IPS DF 6.9 (cell line): ENCODE data around the gene AKT3.

ENCODE experiments used
- DNase-seq: peaks from one replicate; pipeline ENCODE4 v3.0.0-alpha.2; 2013; ENCODE audit warnings: low read depth, low spot score
- H3K27ac ChIP-seq: one replicate; pipeline ENCODE4 v1.5.1; 2013; ENCODE audit warnings: low read length, control low read depth
- H3K27me3 ChIP-seq: 2 replicates; pipeline ENCODE4 v1.6.1; 2013; ENCODE audit warnings: mild to moderate bottlenecking, low read length; ENCODE audit not compliant: control insufficient read depth, insufficient read depth
- H3K36me3 ChIP-seq: 2 replicates; pipeline ENCODE4 v1.6.1; 2013; ENCODE audit warnings: low read length; ENCODE audit not compliant: control insufficient read depth, insufficient read depth
- H3K4me1 ChIP-seq: 2 replicates; pipeline ENCODE4 v1.6.1; 2013; ENCODE audit warnings: low read length; ENCODE audit not compliant: control insufficient read depth, insufficient read depth
- H3K4me3 ChIP-seq: 2 replicates; pipeline ENCODE4 v1.5.1; 2013; ENCODE audit warnings: mild to moderate bottlenecking, low read length
- H3K9me3 ChIP-seq: 2 replicates; pipeline ENCODE4 v1.6.1; 2013; ENCODE audit warnings: low read length, inconsistent platforms; ENCODE audit not compliant: control insufficient read depth, insufficient read depth
- WGBS: extraction: QIAGEN DNeasy Blood & Tissue Kit; methylation state at CpG from one replicate; pipeline ENCODE4 v1.1.7; 2013; ENCODE audit warnings: mixed read lengths, missing lambda C conversion rate; ENCODE audit not compliant: insufficient read length, insufficient coverage; 5-methylcytosine and 5-hydroxymethylcytosine counted together

Gene AKT3

GRCh38 chr1:243725846-243726245 is 124.2 kb downstream of the AKT3 start:
- peaks cover 3% of the 10 kb centered on the region; the same call in 1 of the 2 replicates for H3K36me3 ChIP-seq
- no peaks in the 10 kb centered on the region for H3K27me3 ChIP-seq
- no CpG with 5 or more reads among the region's 3 CpGs for WGBS
- DNase-seq, result no peak
- no peak overlapping the region for H3K4me3 ChIP-seq
- H3K4me1 ChIP-seq, result no peaks in the 10 kb centered on the region; the same call in 1 of the 2 replicates
- no peak overlapping the region for H3K27ac ChIP-seq
- H3K9me3 ChIP-seq, result no peaks in the 10 kb centered on the region

- WGBS, result no CpG with 5 or more reads among the region's 3 CpGs
Measured at GRCh38 chr1:243725075-243725474, 125.0 kb downstream of the AKT3 start.

GRCh38 chr1:243723458-243724043 is 126.5 kb downstream of the AKT3 start:
- 100% methylated on average over 1 of the region's 3 CpGs for WGBS
- H3K36me3 ChIP-seq, result no peaks in the 10 kb centered on the region
- no peaks in the 10 kb centered on the region for H3K27me3 ChIP-seq
- H3K4me1 ChIP-seq, result peaks cover 2% of the 10 kb centered on the region; the same call in 1 of the 2 replicates
- DNase-seq, result no peak
- no peak overlapping the region for H3K4me3 ChIP-seq
- no peak overlapping the region for H3K27ac ChIP-seq
- no peaks in the 10 kb centered on the region for H3K9me3 ChIP-seq

More at GRCh38 chr1:243725075-243725474, 125.0 kb downstream of the AKT3 start:
- no peak for DNase-seq
- no peaks in the 10 kb centered on the region for H3K27me3 ChIP-seq
- no peaks in the 10 kb centered on the region for H3K9me3 ChIP-seq
- no peaks in the 10 kb centered on the region; the same call in 1 of the 2 replicates for H3K4me1 ChIP-seq
- H3K4me3 ChIP-seq, result no peak overlapping the region
- H3K27ac ChIP-seq, result no peak overlapping the region
- H3K36me3 ChIP-seq, result no peaks in the 10 kb centered on the region

GRCh38 chr1:243723050-243723449 is 127.0 kb downstream of the AKT3 start:
- Histone ChIP-seq H3K27me3 (no peaks in the 10 kb centered on the region), H3K27ac (no peak overlapping the region), H3K4me1 (peaks cover 2% of the 10 kb centered on the region; the same call in 1 of the 2 replicates), H3K36me3 (no peaks in the 10 kb centered on the region), H3K4me3 (no peak overlapping the region), H3K9me3 (no peaks in the 10 kb centered on the region)
- no peak for DNase-seq
- WGBS, result no CpG with 5 or more reads among the region's 3 CpGs

- no peak for DNase-seq
- Histone ChIP-seq H3K4me1 (peaks cover 2% of the 10 kb centered on the region; the same call in 1 of the 2 replicates), H3K9me3 (no peaks in the 10 kb centered on the region), H3K4me3 (no peak overlapping the region), H3K27me3 (no peaks in the 10 kb centered on the region), H3K36me3 (no peaks in the 10 kb centered on the region), H3K27ac (no peak overlapping the region)
- WGBS, result no CpG with 5 or more reads among the region's 2 CpGs
Measured at GRCh38 chr1:243719476-243719875, 130.6 kb downstream of the AKT3 start.

- Histone ChIP-seq H3K4me3 (no peak overlapping the region), H3K27me3 (no peaks in the 10 kb centered on the region), H3K4me1 (peaks cover 2% of the 10 kb centered on the region; the same call in 1 of the 2 replicates), H3K27ac (no peak overlapping the region), H3K9me3 (no peaks in the 10 kb centered on the region), H3K36me3 (no peaks in the 10 kb centered on the region)
- WGBS, result no CpG with 5 or more reads among the region's 1 CpG
- no peak for DNase-seq
Measured at GRCh38 chr1:243718893-243719292, 131.2 kb downstream of the AKT3 start.

GRCh38 chr1:243718022-243718421 is 132.0 kb downstream of the AKT3 start:
- no peak for DNase-seq
- Histone ChIP-seq H3K9me3 (no peaks in the 10 kb centered on the region), H3K36me3 (no peaks in the 10 kb centered on the region), H3K4me3 (no peak overlapping the region), H3K4me1 (peaks cover 3% of the 10 kb centered on the region; the same call in 1 of the 2 replicates), H3K27ac (no peak overlapping the region), H3K27me3 (no peaks in the 10 kb centered on the region)
- no CpG with 5 or more reads among the region's 2 CpGs for WGBS

- Histone ChIP-seq H3K27ac (no peak overlapping the region), H3K4me1 (peaks cover 3% of the 10 kb centered on the region; the same call in 1 of the 2 replicates), H3K4me3 (no peak overlapping the region), H3K36me3 (no peaks in the 10 kb centered on the region), H3K9me3 (no peaks in the 10 kb centered on the region), H3K27me3 (no peaks in the 10 kb centered on the region)
- no peak for DNase-seq
- no CpG with 5 or more reads among the region's 1 CpG for WGBS
Measured at GRCh38 chr1:243716906-243717305, 133.1 kb downstream of the AKT3 start.

GRCh38 chr1:243715285-243715684 is 134.8 kb downstream of the AKT3 start:
- Histone ChIP-seq H3K4me1 (peaks cover 3% of the 10 kb centered on the region; the same call in 1 of the 2 replicates), H3K27ac (no peak overlapping the region), H3K4me3 (no peak overlapping the region), H3K36me3 (no peaks in the 10 kb centered on the region), H3K27me3 (no peaks in the 10 kb centered on the region), H3K9me3 (no peaks in the 10 kb centered on the region)
- no peak for DNase-seq
- no CpG with 5 or more reads among the region's 3 CpGs for WGBS

- Histone ChIP-seq H3K4me3 (no peak overlapping the region), H3K27ac (no peak overlapping the region), H3K27me3 (no peaks in the 10 kb centered on the region), H3K36me3 (no peaks in the 10 kb centered on the region), H3K4me1 (peaks cover 1% of the 10 kb centered on the region; the same call in 1 of the 2 replicates), H3K9me3 (no peaks in the 10 kb centered on the region)
- DNase-seq, result no peak
- no CpG with 5 or more reads among the region's 10 CpGs for WGBS
Measured at GRCh38 chr1:243713470-243714186, 136.4 kb downstream of the AKT3 start.
